ENCODE measurements around the gene FH.

Gene FH

DNA sequence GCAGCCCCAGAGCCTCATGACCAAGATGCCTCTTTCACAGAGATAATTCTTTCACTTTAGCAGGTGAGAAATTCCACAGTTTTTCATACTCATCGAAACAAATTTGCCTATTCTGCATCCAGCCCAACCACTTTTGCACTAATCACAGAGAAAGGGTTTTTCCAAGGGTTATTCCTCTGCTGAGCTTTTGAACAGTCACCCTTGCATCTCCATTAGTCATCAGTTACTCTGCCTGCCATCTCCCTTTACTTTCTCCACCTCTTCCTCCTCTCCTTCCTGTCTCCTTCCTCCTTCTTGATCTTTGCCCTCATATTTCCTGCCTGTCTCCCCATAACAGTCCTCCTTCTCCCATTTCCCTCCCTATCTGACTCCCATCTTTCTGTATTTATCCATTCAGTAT lies 43.9 kb downstream of the FH start:
- TF ChIP-seq, protein P1, sequence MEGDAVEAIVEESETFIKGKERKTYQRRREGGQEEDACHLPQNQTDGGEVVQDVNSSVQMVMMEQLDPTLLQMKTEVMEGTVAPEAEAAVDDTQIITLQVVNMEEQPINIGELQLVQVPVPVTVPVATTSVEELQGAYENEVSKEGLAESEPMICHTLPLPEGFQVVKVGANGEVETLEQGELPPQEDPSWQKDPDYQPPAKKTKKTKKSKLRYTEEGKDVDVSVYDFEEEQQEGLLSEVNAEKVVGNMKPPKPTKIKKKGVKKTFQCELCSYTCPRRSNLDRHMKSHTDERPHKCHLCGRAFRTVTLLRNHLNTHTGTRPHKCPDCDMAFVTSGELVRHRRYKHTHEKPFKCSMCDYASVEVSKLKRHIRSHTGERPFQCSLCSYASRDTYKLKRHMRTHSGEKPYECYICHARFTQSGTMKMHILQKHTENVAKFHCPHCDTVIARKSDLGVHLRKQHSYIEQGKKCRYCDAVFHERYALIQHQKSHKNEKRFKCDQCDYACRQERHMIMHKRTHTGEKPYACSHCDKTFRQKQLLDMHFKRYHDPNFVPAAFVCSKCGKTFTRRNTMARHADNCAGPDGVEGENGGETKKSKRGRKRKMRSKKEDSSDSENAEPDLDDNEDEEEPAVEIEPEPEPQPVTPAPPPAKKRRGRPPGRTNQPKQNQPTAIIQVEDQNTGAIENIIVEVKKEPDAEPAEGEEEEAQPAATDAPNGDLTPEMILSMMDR (conservative IDR thresholded peaks at IDR 0.05; ENCODE audit: low read length) = no peak
- no peak overlapping the region for H3K4me3 ChIP-seq (ENCODE audit: low read length)
- DNase-seq (ENCODE audit: low read depth) = no peak

GRCh38 chr1:241473026-241473425 lies 46.5 kb downstream of the FH start:
- DNase-seq (ENCODE audit: low read depth) = no peak
- H3K4me3 ChIP-seq (ENCODE audit: low read length) = no peak overlapping the region
- TF ChIP-seq, protein P1 (conservative IDR thresholded peaks at IDR 0.05; ENCODE audit: low read length) = no peak

GRCh38 chr1:241470908-241471590 lies 48.5 kb downstream of the FH start:
- TF ChIP-seq, protein P1 (conservative IDR thresholded peaks at IDR 0.05; ENCODE audit: low read length) = no peak
- DNase-seq (ENCODE audit: low read depth) = no peak
- H3K4me3 ChIP-seq (ENCODE audit: low read length) = no peak overlapping the region

GRCh38 chr1:241470361-241470760 lies 49.2 kb downstream of the FH start:
- H3K4me3 ChIP-seq (ENCODE audit: low read length) = no peak overlapping the region
- DNase-seq (ENCODE audit: low read depth) = no peak
- TF ChIP-seq, protein P1 (conservative IDR thresholded peaks at IDR 0.05; ENCODE audit: low read length) = no peak

DNA sequence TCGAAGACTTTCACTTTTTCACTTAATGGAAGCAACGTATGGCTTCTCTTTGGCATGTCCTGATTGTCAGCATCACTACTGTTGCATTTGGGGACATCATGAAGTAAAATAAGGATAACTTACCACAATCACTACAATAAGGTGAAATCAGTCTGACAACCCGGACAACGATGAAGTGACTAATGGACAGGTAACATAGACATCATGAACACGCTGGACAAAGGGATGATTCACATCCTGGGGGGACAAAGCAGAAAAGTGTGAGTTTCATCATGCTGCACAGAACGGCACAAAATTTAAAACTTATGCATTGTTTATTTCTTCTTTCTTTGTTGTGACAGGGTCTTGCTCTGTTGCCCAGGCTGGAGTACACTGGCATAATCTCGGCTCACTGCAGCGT lies 53.9 kb downstream of the FH start:
- TF ChIP-seq, protein P1 (conservative IDR thresholded peaks at IDR 0.05; ENCODE audit: low read length) = no peak
- H3K4me3 ChIP-seq (ENCODE audit: low read length) = no peak overlapping the region
- DNase-seq (ENCODE audit: low read depth) = no peak

DNA sequence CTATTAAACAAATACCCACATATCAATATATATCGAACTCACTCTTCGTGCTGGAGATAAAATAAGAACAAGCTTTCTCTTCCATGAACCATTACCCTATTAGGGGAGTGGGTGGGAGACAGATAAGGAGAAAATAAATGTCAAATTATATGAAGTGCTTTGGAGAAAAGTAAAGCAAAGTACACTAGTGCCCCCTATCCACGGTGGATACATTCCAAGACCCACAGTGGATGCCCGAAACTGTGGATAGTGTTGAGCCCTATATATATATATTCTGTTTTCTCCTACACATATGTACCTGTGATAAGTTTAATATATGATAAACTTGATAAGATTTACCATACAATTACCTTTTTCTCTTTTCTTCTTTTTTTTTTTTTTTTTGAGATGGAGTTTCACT lies 54.6 kb downstream of the FH start:
- H3K4me3 ChIP-seq (ENCODE audit: low read length) = no peak overlapping the region
- no peak for DNase-seq (ENCODE audit: low read depth)
- TF ChIP-seq, protein P1 (conservative IDR thresholded peaks at IDR 0.05; ENCODE audit: low read length) = no peak

- no peak overlapping the region for H3K4me3 ChIP-seq (ENCODE audit: low read length)
- no peak for DNase-seq (ENCODE audit: low read depth)
- TF ChIP-seq, protein P1 (conservative IDR thresholded peaks at IDR 0.05; ENCODE audit: low read length) = no peak
Measured at GRCh38 chr1:241462391-241462790, 57.2 kb downstream of the FH start.

All from AG10803 (cell line).